HG03103 (cell line): ENCODE results near the gene ABCA9.
"Not testable (repeated sequence)": the region's sequence is repeated elsewhere in the genome, so short reads cannot be mapped to it uniquely, and the experiment has no call there.

Experiments
- ATAC-seq: cut with Tn5 transposase; IDR thresholded peaks from one replicate; pipeline ENCODE4 v1.9.1; 2021; ENCODE audit warnings: low read depth; ENCODE audit not compliant: unreplicated experiment

Gene ABCA9

DNA sequence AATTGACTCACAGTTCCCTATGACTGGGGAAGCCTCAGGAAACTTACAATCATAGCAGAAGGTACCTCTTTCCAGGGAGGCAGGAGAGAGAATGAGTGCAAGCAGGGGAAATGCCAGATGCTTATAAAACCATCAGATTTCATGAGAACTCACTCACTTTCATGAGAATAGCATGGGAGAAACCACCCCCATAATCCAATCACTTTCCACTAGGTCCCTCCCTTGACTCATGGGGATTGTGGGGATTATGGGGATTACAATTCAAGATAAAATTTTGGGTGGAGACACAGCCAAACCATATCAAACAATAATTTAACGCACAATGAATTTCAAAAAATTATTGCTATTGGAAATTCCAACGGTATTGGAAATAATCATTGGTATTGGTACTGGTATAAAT, 15.1 kb downstream of the ABCA9 start:
- ATAC-seq = no peak

DNA sequence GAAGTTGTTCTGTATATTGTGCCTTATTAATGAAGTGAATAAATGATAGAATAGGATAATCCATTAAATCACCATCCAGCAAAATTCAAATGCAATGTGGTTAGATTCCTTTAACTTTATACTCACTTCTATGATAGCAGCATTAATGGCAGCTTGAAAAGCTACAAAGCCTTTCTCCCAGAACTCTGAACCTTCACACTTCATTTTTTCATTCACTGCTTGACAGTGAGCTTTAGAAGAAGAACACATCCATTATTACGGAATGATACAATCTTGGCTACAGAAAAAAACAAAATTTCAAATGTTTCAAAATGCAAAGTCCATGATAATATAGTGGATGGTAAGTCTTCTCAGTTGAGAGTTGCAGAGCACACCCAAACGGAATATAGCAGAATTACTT, 16.4 kb downstream of the ABCA9 start:
- ATAC-seq = no peak

DNA sequence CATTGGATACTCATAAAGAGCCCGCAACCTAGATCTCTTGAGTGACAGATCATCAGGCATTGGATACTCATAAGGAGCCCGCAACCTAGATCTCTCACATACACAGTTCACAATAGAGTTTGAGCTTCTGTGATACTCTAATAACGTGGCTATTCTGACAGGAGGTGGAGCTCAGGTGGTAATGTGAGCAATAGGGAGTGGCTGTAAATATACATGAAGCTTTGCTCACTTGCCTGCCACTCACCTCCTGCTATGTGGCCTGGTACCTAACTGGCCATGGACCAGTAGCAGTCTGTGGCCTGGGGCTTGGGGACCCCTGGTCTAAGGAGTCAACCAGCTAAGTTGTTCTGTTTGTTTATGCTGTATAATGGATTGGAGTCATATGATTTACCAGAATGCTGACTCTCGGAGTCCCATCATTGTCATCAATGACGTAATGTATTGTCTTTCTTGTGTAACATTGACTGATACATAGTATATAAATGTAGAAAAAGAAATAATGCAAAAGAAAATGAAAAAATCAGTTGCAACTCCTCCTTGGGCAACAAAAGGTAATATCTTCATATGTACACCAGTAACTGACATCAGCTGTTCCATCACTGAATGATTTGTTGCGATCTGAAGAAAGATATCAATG, 17.5 kb downstream of the ABCA9 start:
- ATAC-seq = no peak

DNA sequence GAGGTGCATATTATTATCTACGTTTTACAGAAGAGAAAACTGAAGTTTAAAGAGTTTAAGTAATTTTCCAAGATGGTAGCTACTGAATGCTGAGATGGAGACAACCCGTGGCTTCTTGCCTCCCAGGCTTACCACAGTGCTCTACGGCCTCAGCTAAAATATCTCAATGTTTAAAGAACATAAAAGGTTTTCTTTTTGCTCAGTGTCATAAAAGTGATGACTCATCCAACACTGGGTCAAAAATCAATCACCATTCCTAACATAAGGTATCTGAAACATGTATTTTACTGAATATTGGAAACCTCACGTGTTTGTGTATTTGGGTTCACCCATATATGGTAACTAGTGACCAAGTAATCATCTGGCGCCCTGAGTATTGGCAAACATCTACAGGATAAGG, 18.4 kb downstream of the ABCA9 start:
- ATAC-seq = no peak

DNA sequence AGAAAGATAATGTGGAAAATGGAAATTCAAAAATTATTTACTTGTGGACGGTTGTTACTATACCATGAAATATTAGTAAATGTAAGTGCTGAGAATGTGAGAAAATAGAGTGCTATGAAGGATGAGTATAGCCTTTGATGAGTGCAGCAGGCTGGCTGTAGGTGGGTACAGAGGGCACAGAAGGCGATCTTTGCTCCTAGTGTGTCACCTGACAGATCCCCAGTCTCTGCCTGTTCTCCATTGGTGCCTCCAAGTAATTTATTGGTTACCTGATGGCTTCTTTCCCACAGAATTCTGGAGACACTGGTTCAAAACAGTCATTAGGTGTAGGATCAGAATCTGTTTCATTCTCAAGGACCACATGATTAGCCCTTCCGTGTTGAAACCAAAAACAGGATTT, 28.9 kb downstream of the ABCA9 start:
- no peak for ATAC-seq

DNA sequence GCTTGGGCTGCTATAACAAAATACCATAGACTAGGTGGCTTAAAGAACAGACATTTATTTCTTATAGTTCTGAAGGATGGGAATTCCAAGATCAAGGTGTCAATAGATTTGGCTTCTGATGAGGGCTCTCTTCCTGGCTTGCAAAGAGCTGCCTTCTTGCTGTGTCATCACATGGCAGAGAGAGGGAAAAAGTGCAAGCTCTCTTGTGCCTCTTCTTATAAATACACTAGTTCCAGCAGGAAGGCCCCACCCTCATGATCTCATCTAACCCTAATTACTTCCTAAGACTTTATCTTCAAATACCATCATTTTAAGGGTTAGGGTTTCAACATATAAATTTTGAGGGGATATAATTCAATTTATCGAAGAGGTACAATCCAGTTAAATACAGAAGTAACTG, 30.6 kb downstream of the ABCA9 start:
- no peak for ATAC-seq

DNA sequence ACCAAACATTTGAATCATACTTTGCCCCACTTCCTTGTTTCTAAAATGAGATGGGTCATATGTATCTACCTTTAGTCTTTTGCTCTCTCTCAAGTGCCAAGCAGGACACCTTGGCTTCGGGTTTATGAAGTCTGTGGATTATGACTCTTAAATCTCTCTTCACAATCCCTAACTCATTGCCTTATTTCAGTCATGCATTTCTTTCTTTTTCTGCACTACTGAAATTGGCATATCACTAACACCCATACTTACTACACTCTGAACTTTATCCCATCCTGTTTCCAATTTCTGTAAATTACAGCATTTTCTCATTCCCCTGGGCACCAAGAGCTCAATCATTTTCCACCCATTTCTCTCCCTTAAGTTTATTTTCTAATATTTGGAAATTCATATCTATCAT, 42.0 kb downstream of the ABCA9 start:
- no peak for ATAC-seq

DNA sequence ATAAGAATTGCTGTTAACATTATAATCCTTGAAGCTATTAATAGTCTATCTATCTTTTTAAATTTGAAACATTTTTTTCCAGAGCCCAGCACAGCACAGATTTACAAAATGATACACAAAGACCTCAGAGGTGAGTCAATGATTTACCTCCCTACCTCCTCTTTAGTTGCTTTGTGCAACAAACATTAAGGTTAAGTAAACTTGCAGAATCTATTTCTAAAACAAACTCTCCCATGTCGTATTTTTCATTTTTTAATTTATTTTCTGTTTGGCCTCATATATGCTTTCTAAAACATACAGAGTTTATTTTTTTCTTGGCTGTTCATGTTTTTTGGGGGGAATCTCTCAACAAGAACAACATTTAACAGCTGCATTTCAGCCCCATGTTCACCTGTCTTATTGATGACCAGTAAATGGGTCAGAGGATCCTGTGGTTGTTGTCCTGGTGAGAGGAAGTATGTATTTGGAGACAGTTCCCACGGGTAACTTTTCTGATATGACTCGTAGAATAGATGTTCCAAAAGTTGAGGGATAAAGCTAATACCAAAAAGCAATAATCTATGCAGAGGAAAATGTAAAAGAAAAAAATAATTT, 42.6 kb downstream of the ABCA9 start:
- ATAC-seq = no peak

DNA sequence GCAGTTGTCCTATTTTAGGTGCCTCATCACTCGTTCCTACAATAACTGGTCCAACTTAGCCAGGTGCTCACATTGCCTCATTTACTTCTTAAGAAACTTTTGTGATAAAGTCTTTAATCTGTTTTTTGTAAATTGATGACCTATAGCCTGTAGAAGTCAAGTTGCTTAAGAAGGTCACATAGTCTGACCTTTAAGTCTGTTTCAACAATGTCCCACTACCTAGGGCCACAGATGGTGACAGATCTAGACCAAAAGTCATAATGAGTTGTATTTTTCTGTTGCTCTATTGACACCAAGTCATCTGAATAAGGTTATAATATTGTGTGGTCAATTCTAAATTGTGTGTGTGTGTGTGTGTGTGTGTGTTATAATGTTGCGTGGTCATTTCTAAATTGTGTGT, 45.1 kb downstream of the ABCA9 start:
- no peak for ATAC-seq

DNA sequence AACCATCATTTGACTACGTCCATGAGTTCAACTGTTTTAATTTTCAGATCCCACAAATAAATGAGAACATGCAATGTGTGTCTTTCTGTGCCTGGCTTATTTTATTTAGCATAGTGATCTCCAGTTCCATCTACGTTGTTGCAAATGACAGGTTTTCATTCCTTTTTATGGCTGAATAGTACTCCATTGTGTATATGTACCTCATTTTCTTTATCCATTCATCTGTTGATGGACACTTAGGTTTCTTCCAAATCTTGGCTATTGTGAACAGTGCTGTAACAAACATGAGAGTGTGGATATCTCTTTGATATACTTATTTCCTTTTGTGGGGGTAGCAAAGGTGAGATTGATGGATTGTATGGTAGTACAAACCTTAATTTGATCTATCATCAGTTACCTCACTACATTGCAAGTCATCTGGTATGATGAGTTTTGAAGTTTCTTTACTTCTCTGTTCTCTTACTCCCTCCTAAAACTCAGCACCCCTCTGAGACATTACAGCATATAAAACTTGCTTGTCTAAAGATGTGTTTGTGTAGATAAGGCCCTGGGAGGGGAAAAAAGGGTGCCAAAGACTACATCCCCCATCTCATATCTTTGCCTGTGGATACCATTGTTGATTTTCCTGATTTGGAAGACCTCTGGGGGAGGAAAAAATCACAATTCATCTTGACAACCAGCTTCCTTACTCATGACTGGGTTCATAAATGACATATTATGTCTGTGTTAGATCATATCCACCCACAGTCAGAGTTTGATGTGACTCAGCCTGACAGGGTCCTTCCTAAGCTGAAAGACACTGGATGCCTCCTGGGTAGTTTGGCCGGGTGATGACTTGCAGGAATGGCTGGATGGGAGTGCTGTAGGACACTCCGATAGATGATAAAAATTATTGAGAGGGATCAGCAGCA, 47.6 kb downstream of the ABCA9 start:
- no peak for ATAC-seq

DNA sequence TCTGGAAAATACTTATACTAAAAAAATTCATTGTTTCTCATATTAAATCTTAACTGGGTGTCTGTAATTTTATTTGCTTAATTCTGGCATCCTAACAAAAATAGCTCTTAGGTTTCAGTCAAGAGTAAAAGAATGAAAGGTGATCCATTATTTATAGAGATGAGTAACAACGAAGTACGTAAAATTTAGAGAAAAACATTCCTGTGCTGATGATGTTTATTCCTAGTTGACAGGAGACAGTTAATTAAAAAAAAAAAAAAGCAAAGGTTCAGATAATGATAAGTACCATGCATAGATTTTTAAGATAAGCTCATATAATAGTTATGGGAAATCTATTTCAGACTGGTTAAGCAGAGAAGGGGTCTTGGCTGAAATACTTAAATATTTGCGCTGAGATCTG, 50.8 kb downstream of the ABCA9 start:
- ATAC-seq = no peak

DNA sequence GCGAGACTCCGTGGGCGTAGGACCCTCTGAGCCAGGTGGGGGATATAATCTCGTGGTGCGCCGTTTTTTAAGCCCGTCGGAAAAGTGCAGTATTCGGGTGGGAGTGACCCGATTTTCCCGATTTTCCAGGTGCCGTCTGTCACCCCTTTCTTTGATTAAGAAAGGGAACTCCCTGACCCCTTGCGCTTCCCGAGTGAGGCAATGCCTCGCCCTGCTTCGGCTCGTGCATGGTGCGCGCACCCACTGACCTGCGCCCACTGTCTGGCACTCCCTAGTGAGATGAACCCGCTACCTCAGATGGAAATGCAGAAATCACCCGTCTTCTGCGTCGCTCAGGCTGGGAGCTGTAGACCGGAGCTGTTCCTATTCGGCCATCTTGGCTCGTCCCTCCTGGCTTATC, 56.0 kb downstream of the ABCA9 start:
- ATAC-seq = not testable (repeated sequence)

DNA sequence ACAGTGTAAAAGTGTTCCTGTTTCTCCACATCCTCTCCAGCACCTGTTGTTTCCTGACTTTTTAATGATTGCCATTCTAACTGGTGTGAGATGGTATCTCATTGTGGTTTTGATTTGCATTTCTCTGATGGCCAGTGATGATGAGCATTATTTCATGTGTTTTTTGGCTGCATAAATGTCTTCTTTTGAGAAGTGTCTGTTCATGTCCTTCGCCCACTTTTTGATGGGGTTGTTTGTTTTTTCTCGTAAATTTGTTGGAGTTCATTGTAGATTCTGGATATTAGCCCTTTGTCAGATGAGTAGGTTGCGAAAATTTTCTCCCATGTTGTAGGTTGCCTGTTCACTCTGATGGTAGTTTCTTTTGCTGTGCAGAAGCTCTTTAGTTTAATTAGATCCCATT, 61.0 kb downstream of the ABCA9 start:
- ATAC-seq = not testable (repeated sequence)

DNA sequence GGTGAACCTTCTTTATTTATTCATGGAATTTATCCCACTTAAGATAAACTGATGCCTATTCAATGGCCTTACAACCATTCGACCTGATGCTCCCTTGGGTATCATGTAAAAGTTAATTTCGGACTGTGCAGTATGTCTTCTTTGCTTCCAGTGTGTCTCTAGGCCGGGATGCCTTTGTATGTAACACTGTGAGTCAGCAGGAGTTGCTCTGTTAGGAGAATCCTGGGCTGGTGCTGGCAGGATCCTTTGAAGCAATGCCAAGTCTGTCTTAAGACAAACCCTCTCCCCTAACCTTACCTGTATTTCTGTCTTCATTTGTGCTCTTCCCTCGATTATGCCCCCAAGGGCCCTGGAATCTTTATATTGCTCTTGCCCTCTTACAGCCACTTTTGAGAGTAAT, 67.6 kb downstream of the ABCA9 start:
- no peak for ATAC-seq

DNA sequence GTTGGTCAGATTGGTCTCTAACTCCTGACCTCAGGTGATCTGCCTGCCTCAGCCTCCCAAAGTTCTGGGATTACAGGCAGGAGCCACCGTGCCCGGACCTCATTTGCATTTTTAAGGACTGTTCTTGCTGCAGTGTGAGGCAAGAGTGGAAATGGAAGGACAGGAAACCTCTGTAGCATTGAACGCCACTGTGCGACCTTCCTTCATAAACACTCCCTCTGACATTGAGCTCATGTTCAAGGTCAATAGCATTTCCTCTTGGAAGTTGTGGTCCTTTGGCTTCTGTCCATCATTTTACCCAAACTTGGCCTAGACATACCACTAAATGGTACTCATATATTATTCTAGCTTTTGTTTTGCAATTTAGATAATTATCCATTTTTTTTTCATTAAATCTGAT, 72.8 kb downstream of the ABCA9 start:
- no peak for ATAC-seq

DNA sequence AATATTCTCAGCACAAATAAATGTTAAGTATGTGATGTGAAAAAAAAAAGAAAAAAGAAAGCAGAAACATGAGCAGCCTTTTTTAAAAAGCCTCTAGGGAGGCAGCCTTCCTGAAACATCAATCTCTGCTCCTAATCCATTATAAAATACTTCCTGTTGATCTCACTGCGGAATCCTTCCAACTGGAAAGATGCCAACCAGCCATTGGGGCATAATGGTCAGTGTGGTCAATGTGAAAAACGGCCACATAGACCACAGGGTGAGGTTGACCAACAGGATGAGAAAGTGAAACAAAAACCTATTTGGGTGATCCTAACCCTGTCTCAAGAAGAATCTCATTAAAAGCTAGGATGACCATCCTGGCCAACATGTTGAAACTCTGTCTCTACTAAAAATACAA, 79.4 kb downstream of the ABCA9 start:
- no peak for ATAC-seq

DNA sequence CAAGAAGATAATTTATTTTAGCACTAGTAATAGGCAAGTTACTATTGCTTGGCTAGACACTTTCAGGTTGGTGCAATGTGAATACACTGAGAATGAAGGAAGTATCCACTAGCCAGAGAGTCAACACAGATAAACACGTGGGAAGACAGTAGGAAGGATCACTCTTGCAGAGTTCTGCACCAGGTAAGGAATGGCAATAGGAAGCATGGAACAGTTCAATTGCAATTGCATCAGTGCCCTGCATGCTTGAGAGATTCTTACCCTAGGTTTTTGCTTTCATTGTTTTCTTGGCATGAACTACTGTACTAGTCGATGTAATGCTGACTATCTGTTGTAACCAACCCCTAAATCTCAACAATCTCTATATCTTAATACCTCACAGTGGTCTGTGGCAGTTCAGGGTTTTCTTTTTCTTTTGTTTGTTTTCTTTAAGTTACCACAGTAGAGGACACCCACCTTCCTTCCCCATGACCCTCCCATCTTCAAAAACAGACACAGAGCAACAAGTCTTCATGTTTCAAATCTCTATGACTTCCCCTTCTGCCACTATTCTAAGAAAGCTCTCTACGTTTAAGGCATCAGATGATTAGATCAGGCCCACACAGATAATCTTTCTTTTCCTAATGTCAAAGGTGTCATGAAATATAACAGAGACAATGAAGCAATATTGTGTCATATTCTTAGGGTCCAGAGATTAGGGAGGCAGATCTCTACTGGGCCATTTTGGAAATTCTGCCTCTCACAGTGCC, 87.5 kb downstream of the ABCA9 start:
- ATAC-seq = no peak

DNA sequence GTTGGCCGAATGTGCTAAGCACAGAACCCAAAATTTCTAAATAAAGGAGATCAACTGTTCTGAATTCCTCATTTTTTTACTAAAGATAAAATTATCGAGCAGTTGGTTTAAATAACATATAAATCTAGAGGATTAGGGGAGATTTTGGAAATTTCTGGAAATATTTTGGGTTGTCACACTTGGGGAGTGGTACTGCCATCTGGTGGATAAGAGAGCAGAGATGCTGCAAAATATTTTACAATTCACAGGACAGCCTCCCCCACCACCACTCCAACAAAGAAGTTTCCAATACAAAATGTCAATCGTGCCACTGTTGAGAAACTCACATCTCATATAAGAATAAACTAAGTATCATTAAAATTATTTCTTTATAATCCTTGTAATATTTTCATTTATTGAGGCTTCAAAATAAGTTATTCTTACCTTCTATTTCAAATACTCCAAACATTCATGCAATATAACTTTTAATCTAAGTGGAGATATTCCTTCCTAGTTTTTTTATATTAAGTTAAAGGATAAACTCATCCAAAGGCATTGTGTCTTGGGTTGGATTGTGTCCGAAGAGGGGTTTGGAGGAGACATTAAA, 88.5 kb downstream of the ABCA9 start:
- no peak for ATAC-seq

DNA sequence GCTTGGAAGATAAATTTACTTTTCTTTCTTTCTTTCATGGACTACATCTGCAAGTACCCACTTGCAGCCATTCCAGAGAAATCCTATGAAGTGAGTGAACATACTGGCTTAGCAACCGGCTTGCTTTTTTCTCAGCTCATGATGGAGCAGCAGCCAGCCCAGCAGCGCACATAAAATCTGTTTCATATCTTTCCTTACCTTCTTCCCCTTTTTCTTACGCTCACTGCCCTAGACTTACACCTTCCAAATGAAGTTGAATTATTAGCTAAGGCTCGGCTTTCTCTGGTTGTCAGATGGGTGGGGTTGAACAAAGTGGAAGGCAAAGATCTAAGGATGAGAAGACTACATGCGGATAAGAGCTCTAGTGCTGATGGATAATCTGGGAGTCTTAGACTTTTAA, 91.6 kb downstream of the ABCA9 start:
- ATAC-seq = no peak

DNA sequence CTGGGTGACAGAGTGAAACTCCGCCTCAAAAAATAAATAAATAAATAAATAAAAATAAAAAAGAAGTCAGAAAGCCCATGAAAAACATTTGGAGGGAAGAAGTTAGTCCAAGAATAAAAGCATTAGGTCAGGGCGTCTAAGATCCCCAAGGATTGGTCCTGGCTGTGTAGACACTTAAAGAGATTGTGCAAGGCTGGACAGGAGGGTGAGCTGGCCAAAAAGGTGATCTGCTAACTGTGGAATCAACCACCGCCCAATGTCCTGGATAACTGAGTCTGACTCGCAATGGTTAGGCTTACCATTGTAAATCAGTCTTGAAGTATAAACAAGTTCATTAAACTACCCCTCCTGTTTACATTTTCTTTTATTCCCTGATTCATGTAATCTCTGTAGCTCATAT, 96.8 kb downstream of the ABCA9 start:
- no peak for ATAC-seq
